GM10248 (cell line): ENCODE results near the gene ZNF200.
A peak's percentile ranks its signal among the peaks of the same experiment; 100 is the strongest.
"Not testable (repeated sequence)": the region's sequence is repeated elsewhere in the genome, so short reads cannot be mapped to it uniquely, and the experiment has no call there.

Experiments
- CTCF ChIA-PET: fragments of 300-600 bp; sonication (Branson Sonifier 250); formaldehyde crosslinking; extraction: SDS; loops from one replicate; lab custom pipeline; 2021; ENCODE audit warnings: antibody characterized with exemption; lab: Yijun Ruan, JAX
- POLR2A ChIA-PET: fragments of 350-650 bp; sonication (Branson Sonifier 250); formaldehyde crosslinking; extraction: SDS; loops from one replicate; lab custom pipeline; 2020; ENCODE audit warnings: antibody characterized with exemption; lab: Yijun Ruan, JAX
- DNase-seq: peaks from one replicate; pipeline ENCODE4 v3.0.0; 2012; ENCODE audit errors: extremely low spot score
- CTCF ChIP-seq: IDR thresholded peaks from 2 replicates; pipeline ENCODE4 v1.5.1; 2012; ENCODE audit warnings: mild to moderate bottlenecking, low read depth; ENCODE audit errors: extremely low read depth, missing control alignments, control extremely low read depth

Gene ZNF200

DNA sequence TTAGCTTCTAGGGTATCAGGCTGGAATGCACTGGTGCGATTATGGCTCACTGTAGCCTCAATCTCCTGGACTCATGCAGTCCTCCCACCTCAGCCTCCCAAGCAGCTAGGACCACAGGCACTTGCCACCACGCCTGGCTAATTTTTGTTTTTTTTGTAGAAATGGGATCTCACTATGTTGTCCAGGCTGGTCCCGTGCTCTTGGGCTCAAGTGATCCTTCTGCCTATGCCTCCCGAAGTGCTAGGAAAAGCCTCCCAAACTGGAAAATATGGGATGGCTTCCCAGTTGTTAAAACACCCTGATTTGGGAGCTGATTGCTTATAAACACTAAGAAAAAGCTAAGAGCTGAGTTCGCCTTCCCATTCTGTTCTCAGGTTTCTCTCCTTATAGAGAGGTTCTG, 41.7 kb upstream of the ZNF200 start:
- DNase-seq: no peak
- no peak for TF ChIP-seq CTCF
- CTCF ChIA-PET: interaction anchor here (0.7 to 1.4 kb wide), 3 partner anchors 9 to 77 kb away, joined by 3 to 9 read pairs (median 3); no protein-coding TSS in a partner anchor
- POLR2A ChIA-PET: no interaction called here

DNA sequence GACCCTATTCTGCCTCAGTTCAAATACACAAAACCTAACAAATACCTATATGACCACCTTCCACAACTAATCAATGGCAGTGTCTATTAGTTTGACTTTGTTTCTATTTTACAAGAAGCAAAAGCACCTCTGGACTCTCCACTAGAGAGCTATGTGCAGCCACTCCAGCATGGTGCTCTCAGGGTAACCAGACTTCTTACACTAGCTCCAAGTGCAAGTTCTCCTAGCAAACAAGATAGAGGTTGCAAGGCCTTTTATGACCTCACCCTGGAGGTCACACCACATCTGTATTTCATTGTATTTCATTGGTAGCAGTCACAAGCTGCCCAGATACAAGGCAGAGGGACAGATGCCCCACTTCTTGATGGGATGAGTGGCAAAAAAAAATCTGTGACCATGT, 40.0 kb upstream of the ZNF200 start:
- CTCF ChIA-PET: no interaction called here
- no peak for DNase-seq
- POLR2A ChIA-PET: interaction anchor here (0.5 kb wide), 1 partner anchor 1489 kb away, joined by 3 read pairs; no protein-coding TSS in a partner anchor
- no peak for TF ChIP-seq CTCF

GRCh38 chr16:3274490-3274889, 39.5 kb upstream of the ZNF200 start:
- no peak for DNase-seq
- ChIA-PET CTCF (no interaction called here), POLR2A (interaction anchor here (0.5 kb wide), 1 partner anchor 1490 kb away, joined by 3 read pairs; no protein-coding TSS in a partner anchor)
- no peak for TF ChIP-seq CTCF

- POLR2A ChIA-PET, CTCF ChIA-PET, DNase-seq: not testable (repeated sequence)
Measured at GRCh38 chr16:3271281-3271680, 36.3 kb upstream of the ZNF200 start.

- POLR2A ChIA-PET, DNase-seq, CTCF ChIA-PET: not testable (repeated sequence)
Measured at GRCh38 chr16:3270718-3271117, 35.8 kb upstream of the ZNF200 start.

DNA sequence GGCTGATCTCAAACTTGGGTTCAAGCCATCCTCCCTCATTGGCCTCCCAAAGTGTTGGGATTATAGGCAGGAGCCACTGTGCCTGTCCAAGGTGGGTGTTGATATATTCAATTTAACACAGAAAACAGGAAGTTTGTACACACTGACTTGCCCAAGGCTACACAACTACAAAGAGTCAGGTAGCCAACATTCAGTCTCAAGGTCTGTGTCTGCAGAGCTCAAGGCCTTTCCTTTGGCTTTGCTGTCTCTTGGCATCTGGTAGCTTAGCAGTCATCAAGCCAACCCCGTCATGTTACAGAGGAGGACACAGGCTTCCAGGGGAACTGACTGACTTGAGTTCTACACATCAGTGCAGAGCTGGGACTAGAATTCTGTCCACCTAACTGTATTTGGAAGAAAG, 33.3 kb upstream of the ZNF200 start:
- DNase-seq: no peak
- POLR2A ChIA-PET: no interaction called here
- CTCF ChIA-PET: interaction anchor here (1.5 to 2.4 kb wide), 3 partner anchors 8 to 233 kb away, joined by 4 to 9 read pairs (median 5); partner anchors contain the start of gene CLUAP1
- no peak for TF ChIP-seq CTCF

- POLR2A ChIA-PET: no interaction called here
- no peak for DNase-seq
- CTCF ChIA-PET: interaction anchor here (0.9 to 2.9 kb wide), 11 partner anchors 10 to 234 kb away, joined by 3 to 11 read pairs (median 4); partner anchors contain the start of genes CLUAP1, TIGD7, ZNF263 and ZNF75A
- peak; percentile 32 for TF ChIP-seq CTCF
Measured at GRCh38 chr16:3266873-3267537, 32.0 kb upstream of the ZNF200 start.
